ENCODE results near the gene POLR2A.

DNA sequence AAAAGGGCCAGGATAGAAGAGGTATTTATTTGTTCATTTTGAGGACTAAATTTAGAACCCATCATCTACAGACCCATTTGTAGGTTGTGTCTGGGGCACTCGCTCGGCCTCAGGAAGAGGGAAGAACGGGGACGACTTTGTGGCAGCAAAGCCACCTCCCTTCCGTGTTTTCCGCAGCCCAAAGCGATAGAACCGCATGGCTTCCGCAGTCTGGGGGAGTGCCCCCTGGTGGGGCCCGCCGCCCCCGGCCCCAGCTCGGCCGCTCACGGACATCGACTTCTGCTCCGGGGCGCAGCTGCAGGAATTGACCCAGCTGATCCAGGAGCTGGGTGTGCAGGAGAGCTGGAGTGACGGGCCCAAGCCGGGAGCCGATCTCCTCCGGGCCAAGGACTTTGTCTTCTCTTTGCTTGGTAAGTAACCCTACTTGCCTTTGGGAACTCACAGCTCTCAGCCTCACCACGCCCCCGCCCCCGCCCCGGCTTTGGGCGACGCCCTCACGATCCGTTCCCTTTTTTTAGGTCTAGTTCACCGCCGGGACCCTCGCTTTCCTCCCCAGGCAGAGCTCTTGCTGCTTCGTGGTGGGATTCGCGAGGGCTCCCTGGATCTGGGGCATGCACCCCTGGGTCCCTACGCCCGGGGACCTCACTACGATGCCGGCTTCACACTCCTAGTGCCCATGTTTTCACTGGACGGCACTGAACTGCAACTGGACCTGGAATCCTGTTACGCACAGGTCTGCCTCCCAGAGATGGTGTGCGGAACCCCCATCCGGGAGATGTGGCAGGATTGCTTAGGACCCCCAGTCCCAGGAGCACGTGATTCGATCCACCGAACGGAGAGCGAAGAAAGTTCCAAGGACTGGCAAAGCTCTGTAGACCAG lies 48.2 kb upstream of the POLR2A start:
- TF ChIP-seq, protein P1, sequence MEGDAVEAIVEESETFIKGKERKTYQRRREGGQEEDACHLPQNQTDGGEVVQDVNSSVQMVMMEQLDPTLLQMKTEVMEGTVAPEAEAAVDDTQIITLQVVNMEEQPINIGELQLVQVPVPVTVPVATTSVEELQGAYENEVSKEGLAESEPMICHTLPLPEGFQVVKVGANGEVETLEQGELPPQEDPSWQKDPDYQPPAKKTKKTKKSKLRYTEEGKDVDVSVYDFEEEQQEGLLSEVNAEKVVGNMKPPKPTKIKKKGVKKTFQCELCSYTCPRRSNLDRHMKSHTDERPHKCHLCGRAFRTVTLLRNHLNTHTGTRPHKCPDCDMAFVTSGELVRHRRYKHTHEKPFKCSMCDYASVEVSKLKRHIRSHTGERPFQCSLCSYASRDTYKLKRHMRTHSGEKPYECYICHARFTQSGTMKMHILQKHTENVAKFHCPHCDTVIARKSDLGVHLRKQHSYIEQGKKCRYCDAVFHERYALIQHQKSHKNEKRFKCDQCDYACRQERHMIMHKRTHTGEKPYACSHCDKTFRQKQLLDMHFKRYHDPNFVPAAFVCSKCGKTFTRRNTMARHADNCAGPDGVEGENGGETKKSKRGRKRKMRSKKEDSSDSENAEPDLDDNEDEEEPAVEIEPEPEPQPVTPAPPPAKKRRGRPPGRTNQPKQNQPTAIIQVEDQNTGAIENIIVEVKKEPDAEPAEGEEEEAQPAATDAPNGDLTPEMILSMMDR (IDR thresholded peaks at IDR 0.05; ENCODE audit: insufficient read depth, low read depth, low read length): no peak
- TF ChIP-seq EZH2 (IDR thresholded peaks at IDR 0.05; ENCODE audit: insufficient read depth, low read length): peak; percentile 42

All from astrocyte (in vitro differentiated cells and primary cell).